ENCODE results near the gene FERD3L. TPM values are rescaled to one million over a fixed set of nuclear protein-coding genes. Genes with fewer than 3 reads are reported as not detected.
A peak's percentile ranks its signal among the peaks of the same experiment; 100 is the strongest.

The FERD3L gene
- total RNA-seq, 2 donors from 2014 or later: not detected

DNA sequence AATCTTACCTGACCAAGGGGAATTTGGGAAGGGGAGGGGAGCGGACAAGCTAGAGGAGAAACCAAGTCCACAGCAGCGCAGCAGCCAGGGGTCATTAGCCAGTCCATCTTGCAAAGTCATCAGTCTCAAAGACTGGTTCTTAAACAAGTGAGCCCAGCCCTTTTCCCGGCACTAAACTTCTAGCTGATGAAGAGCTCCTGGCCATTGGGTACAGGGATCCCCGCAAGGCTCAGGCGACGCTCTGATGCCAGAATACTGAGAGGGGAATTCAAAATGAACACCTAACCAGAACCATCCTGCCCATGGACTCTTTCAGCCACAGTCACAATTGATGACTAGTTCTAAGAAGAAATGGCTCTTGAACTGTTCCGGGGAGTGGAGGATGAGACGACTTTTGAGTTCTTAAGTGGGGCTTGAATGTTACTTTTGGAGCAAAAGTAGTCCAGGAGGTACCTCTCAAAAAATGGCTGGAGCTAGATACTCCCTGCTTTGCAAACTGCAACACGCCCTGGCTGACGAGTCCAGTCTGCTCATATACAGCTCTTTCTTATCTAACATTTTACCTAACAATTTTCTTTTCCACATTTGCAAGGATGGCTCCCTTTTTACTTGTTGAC, 25.2 kb downstream of the FERD3L start:
- ATAC-seq (ENCODE audit: insufficient number of reproducible peaks, low FRiP score, low read depth) (no peak), DNase-seq (ENCODE audit: low spot score) (no peak)
- H3K27ac ChIP-seq: no peak overlapping the region
- no peak overlapping the region for H3K4me3 ChIP-seq
- peaks cover 2 to 6% of the 10 kb centered on the region in 2 donors for H3K4me1 ChIP-seq (ENCODE audit: control insufficient read depth in 1 of 2, low read depth in 2 of 2)
- H3K27me3 ChIP-seq (replicated peaks; ENCODE audit: insufficient read depth): no peaks in the 10 kb centered on the region
- H3K9me3 ChIP-seq: no peaks in the 10 kb centered on the region
- no peak for TF ChIP-seq CTCF (IDR thresholded peaks at IDR 0.05)
- no peaks in the 10 kb centered on the region for H3K36me3 ChIP-seq

DNA sequence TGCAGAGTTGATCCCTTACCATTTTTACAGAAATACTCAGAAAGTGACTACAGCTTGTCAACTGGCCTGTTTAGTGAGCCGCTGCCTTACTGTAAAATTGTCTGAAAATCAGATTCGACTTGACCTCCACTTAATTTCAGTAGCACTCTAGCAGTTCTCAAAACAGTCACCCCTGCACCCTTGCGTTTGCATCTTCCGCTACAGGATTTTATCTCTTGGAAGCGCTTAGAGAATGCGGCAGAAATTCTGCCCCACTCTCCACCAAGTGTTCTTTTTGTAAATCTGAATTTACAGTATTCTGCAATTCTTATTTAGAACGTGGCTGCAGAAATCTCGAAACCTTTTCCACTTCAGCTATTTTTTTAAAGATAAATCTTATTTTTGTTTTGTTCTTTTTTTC, 25.8 kb downstream of the FERD3L start:
- H3K9me3 ChIP-seq: no peaks in the 10 kb centered on the region
- peaks cover 3 to 12% of the 10 kb centered on the region in 2 donors for H3K4me1 ChIP-seq (ENCODE audit: control insufficient read depth in 1 of 2, low read depth in 2 of 2)
- H3K36me3 ChIP-seq: no peaks in the 10 kb centered on the region
- no peak overlapping the region for H3K4me3 ChIP-seq
- no peak overlapping the region for H3K27ac ChIP-seq
- H3K27me3 ChIP-seq (replicated peaks; ENCODE audit: insufficient read depth): no peaks in the 10 kb centered on the region
- no peak for TF ChIP-seq CTCF (IDR thresholded peaks at IDR 0.05)
- DNase-seq (ENCODE audit: low spot score): no peak
- no peak for ATAC-seq (ENCODE audit: insufficient number of reproducible peaks, low FRiP score, low read depth)

GRCh38 chr7:19118636-19119371, 26.4 kb downstream of the FERD3L start:
- Histone ChIP-seq H3K36me3 (no peaks in the 10 kb centered on the region), H3K27ac (no peak overlapping the region), H3K9me3 (no peaks in the 10 kb centered on the region), H3K4me3 (peak overlapping the region; percentile 92), H3K4me1 (ENCODE audit: control insufficient read depth in 1 of 2, low read depth in 2 of 2) (peaks cover 5 to 16% of the 10 kb centered on the region in 2 donors), H3K27me3 (replicated peaks; ENCODE audit: insufficient read depth) (no peaks in the 10 kb centered on the region)
- TF ChIP-seq CTCF (IDR thresholded peaks at IDR 0.05): no peak
- ATAC-seq (ENCODE audit: insufficient number of reproducible peaks, low FRiP score, low read depth): no peak
- DNase-seq (ENCODE audit: low spot score): no peak

DNA sequence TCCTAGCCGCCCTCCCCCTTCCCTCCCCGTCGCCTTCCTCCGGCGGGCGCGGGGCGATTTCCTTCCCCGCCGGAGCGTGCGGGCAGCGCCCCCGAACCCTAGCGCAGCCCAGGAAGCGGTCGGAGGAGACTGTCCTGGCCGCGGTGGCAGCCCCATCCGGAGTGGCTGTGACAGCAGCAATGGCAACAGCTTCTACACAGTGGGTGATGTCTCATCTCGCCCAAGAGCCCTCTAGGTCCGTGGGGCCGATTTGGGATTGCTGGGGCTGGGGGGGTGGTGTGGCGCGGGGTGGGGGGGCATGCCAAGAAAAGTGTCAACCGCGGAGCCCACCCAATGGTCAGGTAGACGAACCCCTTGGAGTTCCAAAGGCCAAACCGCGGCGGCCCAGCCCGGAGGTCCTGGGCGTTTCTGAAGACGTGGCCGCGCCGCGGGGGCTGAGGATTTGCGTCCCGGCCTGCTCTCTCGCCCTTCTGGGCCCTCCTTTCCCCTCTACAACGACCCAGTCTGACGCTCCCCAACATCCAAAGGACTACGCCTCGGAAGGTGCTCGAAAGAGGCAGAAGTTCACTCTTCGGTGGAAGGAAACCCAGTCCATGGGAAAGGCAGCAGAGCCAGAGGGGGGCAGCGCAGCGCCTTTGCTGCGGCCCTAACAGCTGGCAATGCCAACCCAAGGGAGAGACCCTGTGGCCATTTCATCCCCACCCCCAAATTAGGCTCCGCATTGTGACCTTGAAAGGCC, 27.2 kb downstream of the FERD3L start:
- Histone ChIP-seq H3K27me3 (replicated peaks; ENCODE audit: insufficient read depth) (no peaks in the 10 kb centered on the region), H3K4me1 (ENCODE audit: control insufficient read depth in 1 of 2, low read depth in 2 of 2) (peaks cover 9 to 24% of the 10 kb centered on the region in 2 donors), H3K27ac (peak overlapping the region; percentile 70 to 82), H3K4me3 (peak overlapping the region; percentile 92), H3K9me3 (no peaks in the 10 kb centered on the region), H3K36me3 (no peaks in the 10 kb centered on the region)
- TF ChIP-seq CTCF (IDR thresholded peaks at IDR 0.05): no peak
- DNase-seq (ENCODE audit: low spot score): no peak
- ATAC-seq (ENCODE audit: insufficient number of reproducible peaks, low FRiP score, low read depth): no peak
